CD4-positive, CD25-positive, alpha-beta regulatory T cell (primary cell): ENCODE data around the gene KLRD1. TPM values are rescaled to one million over a fixed set of nuclear protein-coding genes. Genes with fewer than 3 reads are reported as not detected.

Source experiments
- ATAC-seq, 2 donors: fragments of 150-1000 bp; cut with Tn5 transposase; one replicate each; pipeline ENCODE4 v1.10.0; 2021; ENCODE audit warnings: low read depth in 2 of 2, moderate number of reproducible peaks in 2 of 2, moderate library complexity in 1 of 2
- DNase-seq, 3 donors: peaks; one replicate each; pipeline versions ENCODE4 v3.0.0 to v3.0.0-alpha.2; 2012 to 2022; ENCODE audit warnings: mixed read lengths in 1 of 3
- H3K27ac ChIP-seq: one replicate; pipeline ENCODE4 v1.7.0; 2013; ENCODE audit warnings: mild to moderate bottlenecking, low read length; ENCODE audit not compliant: insufficient read depth, poor library complexity, severe bottlenecking
- H3K27me3 ChIP-seq: one replicate; pipeline ENCODE4 v1.7.0; 2013; ENCODE audit warnings: low read length; ENCODE audit not compliant: control insufficient read depth, insufficient read depth
- H3K36me3 ChIP-seq: one replicate; pipeline ENCODE4 v1.7.0; 2013; ENCODE audit warnings: mild to moderate bottlenecking, low read length, moderate library complexity; ENCODE audit not compliant: control insufficient read depth, insufficient read depth
- H3K4me1 ChIP-seq: 2 replicates; pipeline ENCODE4 v1.7.0; 2013; ENCODE audit warnings: mild to moderate bottlenecking, low read length; ENCODE audit not compliant: insufficient read depth, control insufficient read depth, poor library complexity, severe bottlenecking
- H3K4me3 ChIP-seq: one replicate; pipeline ENCODE4 v1.7.0; 2013; ENCODE audit warnings: low read depth, mild to moderate bottlenecking, low read length, moderate library complexity
- H3K9me3 ChIP-seq, 2 experiments: 1 replicate in 1 of 2; 2 replicates in 1 of 2; pipeline ENCODE4 v1.7.0; 2013; ENCODE audit warnings: low read length in 2 of 2, mild to moderate bottlenecking in 1 of 2, moderate library complexity in 1 of 2; ENCODE audit not compliant: control insufficient read depth in 2 of 2
- H3K27ac Mint-ChIP-seq, 3 donors: one replicate each; pipeline ENCODE4 v1.8.0; 2020 to 2022; ENCODE audit warnings: mild to moderate bottlenecking in 3 of 3, mixed read lengths in 3 of 3, moderate library complexity in 2 of 3
- H3K27me3 Mint-ChIP-seq: one replicate; pipeline ENCODE4 v1.8.0; 2022; ENCODE audit warnings: mild to moderate bottlenecking, mixed read lengths
- H3K36me3 Mint-ChIP-seq: one replicate; pipeline ENCODE4 v1.8.0; 2020; ENCODE audit warnings: mixed read lengths
- H3K4me1 Mint-ChIP-seq, 4 donors: one replicate each; pipeline ENCODE4 v1.8.0; 2020 to 2022; ENCODE audit warnings: mixed read lengths in 4 of 4, mild to moderate bottlenecking in 1 of 4
- H3K4me3 Mint-ChIP-seq, 4 donors: one replicate each; pipeline ENCODE4 v1.8.0; 2020 to 2022; ENCODE audit warnings: mild to moderate bottlenecking in 4 of 4, mixed read lengths in 4 of 4, moderate library complexity in 3 of 4
- H3K9me3 Mint-ChIP-seq, 7 donors: one replicate each; pipeline ENCODE4 v1.8.0; 2020 to 2022; ENCODE audit warnings: mixed read lengths in 7 of 7, mild to moderate bottlenecking in 3 of 7, moderate library complexity in 2 of 7
- polyA plus RNA-seq, 4 donors: library from polyadenylated mRNA; unstranded; fragments of 300-500 nt; fragmentation: Illumina TruSeq; gene quantifications; one replicate each; pipeline ENCODE4 v1.2.3, GENCODE V29; 2021
- total RNA-seq: library from RNA; stranded (reverse); gene quantifications from one replicate; pipeline ENCODE4 v1.2.3, GENCODE V29; 2022

The KLRD1 gene
- total RNA-seq = 0.20 TPM
- 1 to 10 TPM in 1 of 4 donors, under 1 TPM in 3; 0.01 to 1.9 (median 0.24) TPM for polyA plus RNA-seq

DNA sequence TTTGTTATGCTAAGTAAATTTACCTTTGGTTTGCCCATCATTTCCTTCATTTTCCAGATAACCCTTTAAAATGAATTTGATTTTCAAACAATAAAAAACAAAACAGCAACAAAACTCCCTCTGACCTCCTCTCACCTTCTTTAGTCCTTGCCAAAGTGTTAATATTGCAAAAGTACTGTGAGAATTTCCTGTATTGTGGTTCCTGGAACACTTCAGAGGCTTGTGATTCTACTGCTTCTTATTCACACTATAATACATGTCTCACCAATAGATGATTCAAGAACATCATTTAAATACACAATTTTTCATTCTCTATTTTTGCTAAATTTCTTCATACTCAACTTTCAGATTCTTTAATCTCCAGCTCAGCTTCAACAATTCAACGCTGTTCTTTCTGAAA lies at the start of gene KLRD1:
TSS of gene KLRD1 (plus strand) at position 241 of the 400 bp plus-strand sequence. CDS start 208 bp downstream, outside the sequence.
- Mint-ChIP-seq H3K27me3 (no peaks in the 10 kb centered on the region), H3K27ac (peak within 1 kb of the TSS in 1 of 3 donors; percentile 1), H3K4me1 (no peaks in the 10 kb centered on the region), H3K36me3 (no peaks in the 10 kb centered on the region), H3K4me3 (no peak within 1 kb of the TSS), H3K9me3 (peaks cover 0 to 2% (median 0%) of the 10 kb centered on the region in 7 donors)
- H3K9me3 ChIP-seq = no peaks in the 10 kb centered on the region
- H3K36me3 ChIP-seq = no peaks in the 10 kb centered on the region
- DNase-seq (no peak), ATAC-seq (no peak)
- H3K4me1 ChIP-seq = no peaks in the 10 kb centered on the region
- H3K27ac ChIP-seq = no peak within 1 kb of the TSS
- H3K27me3 ChIP-seq = no peaks in the 10 kb centered on the region
- H3K4me3 ChIP-seq = no peak within 1 kb of the TSS

DNA sequence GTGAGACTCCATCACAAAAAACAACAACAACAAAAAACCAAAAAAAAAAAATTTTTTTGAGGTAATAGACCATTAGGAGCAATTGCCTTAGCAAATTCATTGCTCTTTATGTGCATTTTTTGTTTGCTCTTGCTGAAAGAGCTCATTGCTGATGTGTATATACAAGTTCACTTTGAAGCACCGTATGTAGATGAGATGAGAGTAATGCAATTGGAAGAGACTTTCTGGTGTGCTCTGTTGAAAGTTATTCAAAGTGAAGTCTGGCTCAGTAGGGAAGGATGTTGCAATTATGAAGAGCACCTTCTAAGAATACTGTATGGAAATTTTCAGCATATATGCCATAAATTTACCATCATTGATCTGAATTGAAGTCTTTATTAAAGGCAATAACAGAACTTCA lies 46.7 kb upstream of the KLRD1 start:
- Mint-ChIP-seq H3K27ac (peak overlapping the region in 1 of 3 donors; percentile 35), H3K27me3 (peaks cover 36% of the 10 kb centered on the region), H3K36me3 (no peaks in the 10 kb centered on the region), H3K9me3 (peaks cover 0 to 4% (median 1%) of the 10 kb centered on the region in 7 donors), H3K4me1 (no peaks in the 10 kb centered on the region), H3K4me3 (no peak overlapping the region)
- Histone ChIP-seq H3K9me3 (peaks cover 0 to 3% of the 10 kb centered on the region in 2 experiments), H3K4me1 (no peaks in the 10 kb centered on the region), H3K27me3 (peaks cover 4% of the 10 kb centered on the region), H3K4me3 (no peak overlapping the region), H3K27ac (no peak overlapping the region), H3K36me3 (no peaks in the 10 kb centered on the region)
- DNase-seq (no peak), ATAC-seq (no peak)

DNA sequence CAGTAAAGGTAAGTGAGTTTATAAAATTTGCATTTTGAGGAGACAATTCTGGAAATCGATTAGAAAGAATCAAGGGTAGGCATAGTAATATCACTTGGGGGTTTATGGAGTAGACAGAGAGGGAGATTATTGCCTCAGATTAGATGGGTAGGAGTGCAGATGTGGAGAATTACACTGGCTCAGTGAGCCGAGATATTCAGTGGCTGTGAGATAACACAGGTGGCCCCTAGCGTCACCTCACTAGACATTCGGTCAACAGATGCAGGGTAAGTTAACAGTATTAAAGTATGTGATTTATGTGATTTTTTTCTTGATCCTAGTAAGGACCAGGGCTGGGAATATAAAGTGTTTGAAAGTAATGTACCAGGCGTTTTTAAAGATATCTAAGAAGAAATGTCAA lies 39.6 kb upstream of the KLRD1 start:
- H3K27ac ChIP-seq = no peak overlapping the region
- Mint-ChIP-seq H3K36me3 (no peaks in the 10 kb centered on the region), H3K27me3 (peaks cover 27% of the 10 kb centered on the region), H3K9me3 (no peaks in the 10 kb centered on the region), H3K27ac (no peak overlapping the region), H3K4me1 (no peaks in the 10 kb centered on the region), H3K4me3 (no peak overlapping the region)
- DNase-seq = no peak
- no peaks in the 10 kb centered on the region for H3K4me1 ChIP-seq
- H3K27me3 ChIP-seq = peaks cover 3% of the 10 kb centered on the region
- no peak overlapping the region for H3K4me3 ChIP-seq
- no peaks in the 10 kb centered on the region for H3K36me3 ChIP-seq
- no peaks in the 10 kb centered on the region for H3K9me3 ChIP-seq
- no peak for ATAC-seq

- H3K9me3 Mint-ChIP-seq = peaks cover 0 to 3% (median 0%) of the 10 kb centered on the region in 7 donors
- H3K4me3 Mint-ChIP-seq = no peak overlapping the region
- Histone ChIP-seq H3K4me1 (no peaks in the 10 kb centered on the region), H3K27ac (no peak overlapping the region), H3K36me3 (no peaks in the 10 kb centered on the region), H3K4me3 (no peak overlapping the region), H3K27me3 (peaks cover 7% of the 10 kb centered on the region), H3K9me3 (no peaks in the 10 kb centered on the region)
- H3K36me3 Mint-ChIP-seq = no peaks in the 10 kb centered on the region
- DNase-seq (no peak), ATAC-seq (no peak)
- H3K4me1 Mint-ChIP-seq = no peaks in the 10 kb centered on the region
- H3K27ac Mint-ChIP-seq = no peak overlapping the region
- H3K27me3 Mint-ChIP-seq = peaks cover 6% of the 10 kb centered on the region
Measured at GRCh38 chr12:10272467-10272866, 35.2 kb upstream of the KLRD1 start.

GRCh38 chr12:10276774-10277173 lies 30.9 kb upstream of the KLRD1 start:
- H3K4me3 Mint-ChIP-seq = no peak overlapping the region
- H3K27me3 Mint-ChIP-seq = peaks cover 4% of the 10 kb centered on the region
- DNase-seq (no peak), ATAC-seq (no peak)
- H3K9me3 Mint-ChIP-seq = peaks cover 0 to 3% (median 0%) of the 10 kb centered on the region in 7 donors
- H3K27ac ChIP-seq = no peak overlapping the region
- H3K27ac Mint-ChIP-seq = no peak overlapping the region
- no peaks in the 10 kb centered on the region for H3K4me1 ChIP-seq
- no peaks in the 10 kb centered on the region for H3K9me3 ChIP-seq
- H3K27me3 ChIP-seq = peaks cover 7% of the 10 kb centered on the region
- no peaks in the 10 kb centered on the region for H3K36me3 Mint-ChIP-seq
- no peak overlapping the region for H3K4me3 ChIP-seq
- no peaks in the 10 kb centered on the region for H3K36me3 ChIP-seq
- no peaks in the 10 kb centered on the region for H3K4me1 Mint-ChIP-seq

- no peak overlapping the region for H3K27ac ChIP-seq
- no peaks in the 10 kb centered on the region for H3K4me1 Mint-ChIP-seq
- peaks cover 4% of the 10 kb centered on the region for H3K27me3 Mint-ChIP-seq
Measured at GRCh38 chr12:10278104-10278503, 29.6 kb upstream of the KLRD1 start.

GRCh38 chr12:10279937-10280336 lies 27.7 kb upstream of the KLRD1 start:
- H3K27me3 Mint-ChIP-seq = peaks cover 4% of the 10 kb centered on the region
- peaks cover 0 to 3% (median 0%) of the 10 kb centered on the region in 7 donors for H3K9me3 Mint-ChIP-seq
- no peak overlapping the region for H3K27ac ChIP-seq
- no peaks in the 10 kb centered on the region for H3K4me1 ChIP-seq
- ATAC-seq = no peak
- H3K27me3 ChIP-seq = peaks cover 5% of the 10 kb centered on the region
- H3K9me3 ChIP-seq = no peaks in the 10 kb centered on the region
- no peaks in the 10 kb centered on the region for H3K36me3 Mint-ChIP-seq
- H3K4me1 Mint-ChIP-seq = no peaks in the 10 kb centered on the region
- no peaks in the 10 kb centered on the region for H3K36me3 ChIP-seq
- H3K4me3 Mint-ChIP-seq = no peak overlapping the region
- no peak overlapping the region for H3K4me3 ChIP-seq
- no peak overlapping the region for H3K27ac Mint-ChIP-seq
- DNase-seq = no peak

More at GRCh38 chr12:10278104-10278503, 29.6 kb upstream of the KLRD1 start:
- H3K27me3 ChIP-seq = peaks cover 5% of the 10 kb centered on the region
- DNase-seq (no peak), ATAC-seq (no peak)
- no peaks in the 10 kb centered on the region for H3K36me3 ChIP-seq
- H3K4me1 ChIP-seq = no peaks in the 10 kb centered on the region
- Mint-ChIP-seq H3K9me3 (peaks cover 0 to 3% (median 0%) of the 10 kb centered on the region in 7 donors), H3K4me3 (no peak overlapping the region), H3K36me3 (no peaks in the 10 kb centered on the region), H3K27ac (peak overlapping the region in 1 of 3 donors; percentile 50)
- no peaks in the 10 kb centered on the region for H3K9me3 ChIP-seq
- no peak overlapping the region for H3K4me3 ChIP-seq

- Mint-ChIP-seq H3K4me3 (no peak overlapping the region), H3K4me1 (no peaks in the 10 kb centered on the region), H3K27me3 (peaks cover 4% of the 10 kb centered on the region), H3K36me3 (no peaks in the 10 kb centered on the region), H3K27ac (no peak overlapping the region), H3K9me3 (peaks cover 0 to 2% (median 0%) of the 10 kb centered on the region in 7 donors)
- Histone ChIP-seq H3K4me1 (no peaks in the 10 kb centered on the region), H3K36me3 (no peaks in the 10 kb centered on the region), H3K27me3 (peaks cover 2% of the 10 kb centered on the region), H3K9me3 (no peaks in the 10 kb centered on the region), H3K4me3 (no peak overlapping the region), H3K27ac (no peak overlapping the region)
- ATAC-seq = no peak
- no peak for DNase-seq
Measured at GRCh38 chr12:10283027-10283426, 24.6 kb upstream of the KLRD1 start.
